Neural crest cell (in vitro differentiated cells): ENCODE data around the gene DCPS. TPM values are rescaled to one million over a fixed set of nuclear protein-coding genes. Genes with fewer than 3 reads are reported as not detected.
"Not testable (repeated sequence)": the region's sequence is repeated elsewhere in the genome, so short reads cannot be mapped to it uniquely, and the experiment has no call there.

Experiments used
- DNase-seq: peaks from one replicate; pipeline ENCODE4 v3.0.0; 2021; ENCODE audit warnings: low read depth, mixed read lengths, low spot score
- H3K27ac Mint-ChIP-seq: one replicate; pipeline ENCODE4 v1.8.0; 2021; ENCODE audit warnings: mild to moderate bottlenecking, mixed read lengths; ENCODE audit not compliant: unreplicated experiment
- H3K27me3 Mint-ChIP-seq: 2 replicates; pipeline ENCODE4 v1.8.0; 2021; ENCODE audit warnings: low read depth, mild to moderate bottlenecking, mixed read lengths
- H3K36me3 Mint-ChIP-seq: 2 replicates; pipeline ENCODE4 v1.8.0; 2021; ENCODE audit warnings: low read depth, mild to moderate bottlenecking, mixed read lengths
- H3K4me1 Mint-ChIP-seq: 2 replicates; pipeline ENCODE4 v1.8.0; 2021; ENCODE audit warnings: mixed read lengths
- H3K4me3 Mint-ChIP-seq: one replicate; pipeline ENCODE4 v1.8.0; 2021; ENCODE audit warnings: mild to moderate bottlenecking, mixed read lengths
- H3K9me3 Mint-ChIP-seq: 2 replicates; pipeline ENCODE4 v1.8.0; 2021; ENCODE audit warnings: mixed read lengths
- CTCF ChIP-seq: fragments of 200-600 bp; sonication (generic); conservative IDR thresholded peaks from 2 replicates; pipeline ENCODE4 v1.5.0; 2021; ENCODE audit warnings: antibody characterized with exemption, mild to moderate bottlenecking
- total RNA-seq: library from RNA; stranded (reverse); gene quantifications from 2 replicates; pipeline ENCODE4 v1.2.1, GENCODE V29; 2021

Gene DCPS
- total RNA-seq, 1 donor from 2014 or later = 23.3 TPM

- Mint-ChIP-seq H3K36me3 (no peaks in the 10 kb centered on the region), H3K27ac (peak overlapping the region; percentile 60), H3K27me3 (no peaks in the 10 kb centered on the region), H3K4me1 (peaks cover 22% of the 10 kb centered on the region), H3K4me3 (no peak overlapping the region), H3K9me3 (no peaks in the 10 kb centered on the region)
- no peak for DNase-seq
- TF ChIP-seq CTCF = no peak
Measured at GRCh38 chr11:126391286-126391954, 87.6 kb downstream of the DCPS start.

DNA sequence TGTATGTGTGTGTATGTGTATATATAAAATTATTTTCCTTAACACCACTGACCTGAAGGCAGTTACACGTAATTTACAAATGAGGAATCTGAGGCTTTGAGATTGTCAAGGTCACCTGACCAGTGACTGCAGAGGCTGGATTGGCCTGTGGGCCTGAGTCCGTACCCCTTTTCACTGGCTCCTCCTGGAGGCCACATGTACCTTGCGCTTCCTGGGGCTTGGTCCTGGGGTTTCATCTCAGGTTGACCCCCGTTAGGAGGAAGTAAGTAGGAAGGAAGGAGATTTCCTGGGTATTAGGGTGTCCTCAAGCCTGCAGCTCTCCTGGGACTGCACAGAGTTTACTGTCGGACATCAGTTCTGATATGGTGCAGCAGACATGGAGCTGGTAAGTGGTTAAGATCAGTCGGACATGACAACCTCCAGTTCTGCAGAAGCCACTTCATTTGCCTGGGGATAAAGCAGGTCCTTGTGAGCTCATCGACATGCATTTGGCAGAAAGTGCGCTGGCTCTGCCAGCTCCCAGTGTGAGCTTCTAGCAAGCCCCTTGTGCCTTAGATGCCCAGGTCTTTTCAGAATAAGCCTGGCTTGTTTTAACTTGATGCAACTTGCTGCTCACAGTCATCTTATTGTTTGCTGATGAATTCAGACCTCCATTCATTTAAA, 88.2 kb downstream of the DCPS start:
- Mint-ChIP-seq H3K4me3 (no peak overlapping the region), H3K27ac (peak overlapping the region; percentile 37), H3K9me3 (no peaks in the 10 kb centered on the region), H3K36me3 (no peaks in the 10 kb centered on the region), H3K27me3 (no peaks in the 10 kb centered on the region), H3K4me1 (peaks cover 20% of the 10 kb centered on the region)
- no peak for TF ChIP-seq CTCF
- no peak for DNase-seq

- DNase-seq = no peak
- TF ChIP-seq CTCF = no peak
- Mint-ChIP-seq H3K4me1 (peaks cover 20% of the 10 kb centered on the region), H3K36me3 (no peaks in the 10 kb centered on the region), H3K27ac (peak overlapping the region; percentile 37), H3K4me3 (no peak overlapping the region), H3K9me3 (no peaks in the 10 kb centered on the region), H3K27me3 (no peaks in the 10 kb centered on the region)
Measured at GRCh38 chr11:126392633-126393013, 88.8 kb downstream of the DCPS start.

DNA sequence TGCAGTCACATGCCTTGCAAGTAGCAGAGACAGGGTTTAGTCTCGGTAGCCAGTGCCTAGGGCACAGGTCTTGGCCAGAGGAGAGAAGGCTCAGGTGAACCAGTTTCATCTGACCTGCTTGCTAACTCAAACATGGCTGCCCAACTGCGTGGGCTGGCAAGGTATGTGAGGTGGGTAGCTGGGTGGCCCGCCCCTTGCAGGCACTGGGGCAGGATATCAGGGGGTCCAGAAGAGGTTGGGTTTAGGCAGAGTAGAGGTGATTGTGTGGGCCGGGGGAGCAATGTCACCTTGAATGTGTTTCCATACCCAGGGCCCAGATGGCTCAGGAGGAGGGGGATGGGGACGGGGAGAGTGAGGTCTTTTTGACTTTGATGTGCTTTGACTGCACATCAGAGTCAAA, 89.3 kb downstream of the DCPS start:
- peak overlapping the region; percentile 50 for H3K27ac Mint-ChIP-seq
- H3K9me3 Mint-ChIP-seq = no peaks in the 10 kb centered on the region
- H3K36me3 Mint-ChIP-seq = no peaks in the 10 kb centered on the region
- H3K4me1 Mint-ChIP-seq = peaks cover 20% of the 10 kb centered on the region
- H3K4me3 Mint-ChIP-seq = no peak overlapping the region
- no peak for DNase-seq
- H3K27me3 Mint-ChIP-seq = no peaks in the 10 kb centered on the region
- TF ChIP-seq CTCF = no peak

DNA sequence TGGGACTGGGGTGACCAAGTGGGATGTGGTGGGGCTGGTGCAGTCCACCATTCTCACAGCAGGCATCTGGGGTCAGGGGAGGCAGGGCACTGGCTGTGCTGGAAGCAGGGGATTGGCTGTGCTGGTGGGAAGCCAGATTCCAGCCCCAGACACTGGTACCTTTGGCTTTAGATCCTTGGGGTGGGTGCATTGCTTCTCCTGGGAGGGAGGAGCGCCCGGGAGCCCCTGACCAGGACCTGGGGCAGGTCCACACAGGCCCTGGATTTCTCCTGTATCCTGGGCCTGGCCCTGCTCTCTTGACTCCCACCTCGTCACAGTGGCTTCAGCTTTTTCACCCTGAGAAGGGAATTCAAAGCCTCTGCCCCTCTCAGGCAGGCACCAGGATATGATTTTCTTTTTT, 90.2 kb downstream of the DCPS start:
- Mint-ChIP-seq H3K4me3 (no peak overlapping the region), H3K36me3 (peaks cover 2% of the 10 kb centered on the region), H3K4me1 (peaks cover 20% of the 10 kb centered on the region), H3K27me3 (no peaks in the 10 kb centered on the region), H3K9me3 (no peaks in the 10 kb centered on the region), H3K27ac (no peak overlapping the region)
- no peak for TF ChIP-seq CTCF
- no peak for DNase-seq

DNA sequence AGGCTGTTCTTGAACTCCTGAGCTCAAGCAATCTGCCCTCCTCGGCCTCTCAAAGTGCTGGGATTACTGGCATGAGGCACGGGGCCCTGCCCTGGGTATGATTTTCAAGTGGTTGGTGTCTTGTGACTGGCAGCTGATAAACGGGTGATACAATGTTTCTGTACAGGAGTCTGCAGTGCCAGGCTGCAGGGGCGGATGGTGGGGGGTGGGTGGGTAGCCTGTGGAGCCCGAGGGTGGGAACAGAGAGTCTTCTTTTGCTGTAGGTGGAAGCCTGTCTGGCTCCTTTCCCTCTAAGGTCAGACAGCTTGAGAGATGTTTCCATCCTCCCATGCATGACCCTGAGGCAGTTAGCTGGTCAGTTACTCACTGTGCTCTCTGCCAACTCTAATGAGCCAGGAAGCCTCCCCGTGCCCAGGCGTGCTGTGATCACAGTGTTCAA, 90.8 kb downstream of the DCPS start:
- H3K4me1 Mint-ChIP-seq = peaks cover 20% of the 10 kb centered on the region
- H3K27ac Mint-ChIP-seq, H3K9me3 Mint-ChIP-seq, H3K4me3 Mint-ChIP-seq, H3K36me3 Mint-ChIP-seq, DNase-seq, H3K27me3 Mint-ChIP-seq: not testable (repeated sequence)
